Mesothelial cell of epicardium (in vitro differentiated cells): Measurements from ENCODE around the gene SEPTIN8. TPM values are rescaled to one million over a fixed set of nuclear protein-coding genes. Genes with fewer than 3 reads are reported as not detected.

Experiments used
- DNase-seq, 2 experiments: peaks; one replicate each; pipeline ENCODE4 v3.0.0; 2021; ENCODE audit warnings: low spot score in 2 of 2; ENCODE audit not compliant: unreplicated experiment in 2 of 2
- H3K27ac Mint-ChIP-seq: 2 replicates; pipeline ENCODE4 v1.8.0; 2021; ENCODE audit warnings: mixed read lengths
- H3K27me3 Mint-ChIP-seq: 2 replicates; pipeline ENCODE4 v1.8.0; 2021; ENCODE audit warnings: low read depth, mixed read lengths
- H3K36me3 Mint-ChIP-seq: 2 replicates; pipeline ENCODE4 v1.8.0; 2021; ENCODE audit warnings: mixed read lengths
- H3K4me1 Mint-ChIP-seq: 2 replicates; pipeline ENCODE4 v1.8.0; 2021; ENCODE audit warnings: mixed read lengths
- H3K4me3 Mint-ChIP-seq: 2 replicates; pipeline ENCODE4 v1.8.0; 2021; ENCODE audit warnings: mild to moderate bottlenecking, moderate library complexity, mixed read lengths
- H3K9me3 Mint-ChIP-seq: 2 replicates; pipeline ENCODE4 v1.8.0; 2021; ENCODE audit warnings: mixed read lengths
- CTCF ChIP-seq: fragments of 200-600 bp; sonication (generic); IDR thresholded peaks from one replicate; pipeline ENCODE4 v1.5.0; 2021; ENCODE audit warnings: antibody characterized with exemption; ENCODE audit not compliant: unreplicated experiment
- total RNA-seq: library from RNA; stranded (reverse); gene quantifications from 3 replicates; pipeline ENCODE4 v1.2.1, GENCODE V29; 2021

Gene SEPTIN8
- total RNA-seq, 1 donor from 2014 or later = 58.9 TPM

GRCh38 chr5:132814503-132815294, 37.7 kb upstream of the SEPTIN8 start:
- H3K4me3 Mint-ChIP-seq = peak overlapping the region; percentile 57
- H3K4me1 Mint-ChIP-seq = peaks cover 13% of the 10 kb centered on the region
- H3K27me3 Mint-ChIP-seq = peaks cover 37% of the 10 kb centered on the region
- no peak overlapping the region for H3K27ac Mint-ChIP-seq
- TF ChIP-seq CTCF = no peak
- H3K36me3 Mint-ChIP-seq = no peaks in the 10 kb centered on the region
- no peaks in the 10 kb centered on the region for H3K9me3 Mint-ChIP-seq
- no peak for DNase-seq

- H3K4me1 Mint-ChIP-seq = peaks cover 17% of the 10 kb centered on the region
- H3K36me3 Mint-ChIP-seq = no peaks in the 10 kb centered on the region
- H3K27me3 Mint-ChIP-seq = peaks cover 37% of the 10 kb centered on the region
- peak overlapping the region; percentile 48 for H3K4me3 Mint-ChIP-seq
- H3K27ac Mint-ChIP-seq = no peak overlapping the region
- DNase-seq = peak; percentile 21 to 53
- no peak for TF ChIP-seq CTCF
- H3K9me3 Mint-ChIP-seq = no peaks in the 10 kb centered on the region
These were observed 36.8 kb upstream of the SEPTIN8 start for GRCh38 chr5:132813599-132814502.

GRCh38 chr5:132812781-132813598, 36.0 kb upstream of the SEPTIN8 start, which contains the start of gene SOWAHA:
SOWAHA (plus strand) TSS chr5:132813302; CDS start chr5:132813622, 320 bp downstream.
- TF ChIP-seq CTCF = no peak
- H3K4me3 Mint-ChIP-seq = peak within 1 kb of the TSS; percentile 73
- peaks cover 21% of the 10 kb centered on the region for H3K4me1 Mint-ChIP-seq
- peaks cover 37% of the 10 kb centered on the region for H3K27me3 Mint-ChIP-seq
- peak within 1 kb of the TSS; percentile 71 for H3K27ac Mint-ChIP-seq
- DNase-seq = no peak
- H3K9me3 Mint-ChIP-seq = no peaks in the 10 kb centered on the region
- no peaks in the 10 kb centered on the region for H3K36me3 Mint-ChIP-seq

GRCh38 chr5:132812123-132812765, 35.2 kb upstream of the SEPTIN8 start:
- Mint-ChIP-seq H3K36me3 (no peaks in the 10 kb centered on the region), H3K9me3 (no peaks in the 10 kb centered on the region), H3K27me3 (peaks cover 37% of the 10 kb centered on the region), H3K4me1 (peaks cover 25% of the 10 kb centered on the region), H3K4me3 (peak overlapping the region; percentile 73), H3K27ac (no peak overlapping the region)
- DNase-seq = no peak
- TF ChIP-seq CTCF = no peak

- Mint-ChIP-seq H3K27me3 (peaks cover 37% of the 10 kb centered on the region), H3K9me3 (no peaks in the 10 kb centered on the region), H3K4me3 (no peak overlapping the region), H3K27ac (no peak overlapping the region), H3K36me3 (no peaks in the 10 kb centered on the region), H3K4me1 (peaks cover 25% of the 10 kb centered on the region)
- DNase-seq = no peak
- TF ChIP-seq CTCF = no peak
These were observed 33.6 kb upstream of the SEPTIN8 start for GRCh38 chr5:132810605-132811004.
